ENCODE measurements around the gene ZFYVE1.

- TF ChIP-seq POLR2AphosphoS5 (IDR thresholded peaks at IDR 0.05; ENCODE audit: borderline replicate concordance, low read depth, low read length) (no peak), EZH2 (IDR thresholded peaks at IDR 0.05) (no peak), FOXP2 (optimal IDR thresholded peaks at IDR 0.05; ENCODE audit: control extremely low read depth, extremely low read length, insufficient read depth) (no peak)
Measured at GRCh38 chr14:72921396-72921795, 105.5 kb downstream of the ZFYVE1 start.
